K562 (cell line): Measurements from ENCODE around the gene CSTPP1. TPM values are rescaled to one million over a fixed set of nuclear protein-coding genes. Genes with fewer than 3 reads are reported as not detected.

Source experiments
- ATAC-seq: fragments of 200-7000 bp; cut with Tn5 transposase; 3 replicates; pipeline ENCODE4 v1.9.1; 2020; ENCODE audit warnings: moderate library complexity
- BruUV-seq: library from RNA; stranded (reverse); fragments of 400-500 nt; replicated peaks from 2 replicates; lab custom pipeline; 2021; lab: Mats Ljungman, UMichigan
- CTCF ChIA-PET: fragments of 300-600 bp; formaldehyde crosslinking; extraction: SDS; loops from one replicate; lab custom pipeline; 2021; ENCODE audit warnings: low intra/inter-chr PET ratio; lab: Yijun Ruan, JAX
- POLR2A ChIA-PET: fragments of 300-600, 350-650 bp; sonication (Branson Sonifier 250); formaldehyde crosslinking; extraction: SDS; loops from one replicate; lab custom pipeline; 2021; ENCODE audit warnings: antibody characterized with exemption, inconsistent platforms; lab: Yijun Ruan, JAX
- DNase-seq, 4 experiments: peaks; one replicate each; pipeline versions ENCODE4 v3.0.0 to v3.0.0-alpha.2; 2011 to 2018; ENCODE audit warnings: low spot score in 3 of 4, mixed read lengths in 3 of 4; ENCODE audit errors: extremely low read depth in 1 of 4
- FAIRE-seq: peaks from 2 replicates; lab custom pipeline; 2011; peaks lifted over from hg19 to GRCh38; lab: Jason Lieb, UNC
- H2AFZ ChIP-seq: 2 replicates; pipeline ENCODE4 v1.6.0; 2011; ENCODE audit warnings: low read depth, low read length, control low read depth, inconsistent platforms
- H3K27ac ChIP-seq: fragments of 200-600 bp; 3 replicates; pipeline ENCODE4 v1.8.0; 2011; ENCODE audit warnings: low read depth, mild to moderate bottlenecking, control low read depth, inconsistent platforms, low read length, moderate library complexity, mixed read lengths; ENCODE audit errors: extremely low read depth
- H3K27me3 ChIP-seq, 2 experiments: fragments of 300-600 bp in 1 of 2; 2 replicates in 1 of 2; 3 replicates in 1 of 2; pipeline versions ENCODE4 v1.6.0 to v1.8.0; 2011; ENCODE audit warnings: inconsistent platforms in 2 of 2, low read length in 2 of 2, mild to moderate bottlenecking in 1 of 2, mixed read lengths in 1 of 2, moderate library complexity in 1 of 2; ENCODE audit not compliant: control insufficient read depth in 2 of 2, insufficient read depth in 2 of 2
- H3K36me3 ChIP-seq: fragments of 300-600 bp; 3 replicates; pipeline ENCODE4 v1.8.0; 2011; ENCODE audit warnings: mild to moderate bottlenecking, low read length, inconsistent platforms; ENCODE audit not compliant: control insufficient read depth, insufficient read depth
- H3K4me1 ChIP-seq, 2 experiments: fragments of 200-600 bp in 1 of 2; replicated peaks in 1 of 2; 2 replicates in 1 of 2; 3 replicates in 1 of 2; pipeline versions ENCODE4 v1.5.1 to v1.8.0; 2011; ENCODE audit warnings: inconsistent platforms in 2 of 2, low read length in 2 of 2, mild to moderate bottlenecking in 1 of 2, mixed read lengths in 1 of 2, moderate library complexity in 1 of 2; ENCODE audit not compliant: control insufficient read depth in 2 of 2, insufficient read depth in 2 of 2
- H3K4me2 ChIP-seq: 2 replicates; pipeline ENCODE4 v1.6.1; 2011; ENCODE audit warnings: low read length, control low read depth, inconsistent platforms, mixed read lengths; ENCODE audit not compliant: insufficient read depth
- H3K4me3 ChIP-seq: fragments of 200-600 bp; sonication (generic), shearing (Covaris generic); 2 replicates; pipeline ENCODE4 v1.5.1; 2016; ENCODE audit warnings: control low read depth, inconsistent platforms
- H3K79me2 ChIP-seq: fragments of 200-600 bp; 3 replicates; pipeline ENCODE4 v1.8.0; 2011; ENCODE audit warnings: low read length, inconsistent platforms; ENCODE audit not compliant: control insufficient read depth, insufficient read depth
- H3K9ac ChIP-seq, 2 experiments: 2 replicates each; pipeline versions ENCODE4 v1.6.0 to v1.6.1; 2011; ENCODE audit warnings: low read depth in 2 of 2, low read length in 2 of 2, control low read depth in 1 of 2, inconsistent platforms in 1 of 2, mild to moderate bottlenecking in 1 of 2, mixed read lengths in 1 of 2; ENCODE audit not compliant: insufficient read depth in 1 of 2
- H3K9me1 ChIP-seq: one replicate; pipeline ENCODE4 v1.6.0; 2011; ENCODE audit warnings: inconsistent platforms, mild to moderate bottlenecking, low read length, moderate library complexity; ENCODE audit not compliant: control insufficient read depth, insufficient read depth
- H3K9me3 ChIP-seq: replicated peaks from 2 replicates; pipeline ENCODE4 v1.5.1; 2011; ENCODE audit warnings: low read depth, low read length, inconsistent platforms; ENCODE audit not compliant: control insufficient read depth, insufficient read depth
- H4K20me1 ChIP-seq: replicated peaks from 2 replicates; pipeline ENCODE4 v1.6.1; 2011; ENCODE audit warnings: low read length, inconsistent platforms, mixed read lengths; ENCODE audit not compliant: control insufficient read depth, insufficient read depth
- EHMT2 ChIP-seq: fragments of 450-650 bp; IDR thresholded peaks from 2 replicates; pipeline ENCODE4 v1.6.1; 2018; ENCODE audit warnings: antibody characterized with exemption
- PKNOX1 ChIP-seq: fragments of 450-650 bp; IDR thresholded peaks from 2 replicates; pipeline ENCODE4 v1.6.1; 2016
- RAD51 ChIP-seq: fragments of 450-650 bp; IDR thresholded peaks from 2 replicates; pipeline ENCODE4 v1.7.1; 2016; ENCODE audit warnings: low read depth, mild to moderate bottlenecking, borderline replicate concordance
- TOE1 ChIP-seq, 2 experiments: fragments of 450-650 bp in 1 of 2; sonication (generic) in 1 of 2; formaldehyde crosslinking in 1 of 2; IDR thresholded peaks; 2 replicates each; pipeline versions ENCODE4 v1.7.1 to v1.8.0; 2016 to 2022; ENCODE audit warnings: borderline replicate concordance in 2 of 2, mild to moderate bottlenecking in 2 of 2, antibody characterized with exemption in 1 of 2, inconsistent platforms in 1 of 2, low read depth in 1 of 2, missing genetic modification reagents in 1 of 2, moderate library complexity in 1 of 2
- USF1 ChIP-seq: sonication (generic); formaldehyde crosslinking; IDR thresholded peaks from 2 replicates; pipeline ENCODE4 v1.9.0; 2022; ENCODE audit warnings: mild to moderate bottlenecking, missing genetic modification reagents
- USF2 ChIP-seq: sonication (generic); formaldehyde crosslinking; IDR thresholded peaks from 2 replicates; pipeline ENCODE4 v1.5.0; 2020; ENCODE audit warnings: missing genetic modification reagents
- ZSCAN29 ChIP-seq: fragments of 450-650 bp; IDR thresholded peaks from 2 replicates; pipeline ENCODE4 v1.6.1; 2017
- WGBS: fragments of 100-300 bp; shearing (Covaris generic); methylation state at CpG from one replicate; pipeline ENCODE4 v1.1.6; 2016; ENCODE audit warnings: low coverage, mixed read lengths; ENCODE audit not compliant: insufficient coverage; ENCODE audit errors: missing lambda C conversion rate; 5-methylcytosine and 5-hydroxymethylcytosine counted together
- in situ Hi-C: fragments of 300-500 bp; cut with MboI; formaldehyde crosslinking; loops from 4 replicates; pipeline ENCODE4 v1.15.0; 2018; ENCODE audit warnings: inconsistent platforms, mixed read lengths
- intact Hi-C: fragments of 100-400 bp; cut with micrococcal nuclease; formaldehyde crosslinking; loops from 2 replicates; pipeline ENCODE4 v1.14.2; 2022
- polyA plus RNA-seq, 8 experiments: library from polyadenylated mRNA; depleted of rRNA in 4 of 8; stranded (reverse) in 5 of 8; unstranded in 3 of 8; fragments of >200 nt; fragmentation: Nextera tagmentation in 2 of 8; fragmentation: Illumina TruSeq in 1 of 8; extraction: Ambion mirVana in 2 of 8; extraction: Trizol in 1 of 8; gene quantifications; 2 replicates each; pipeline versions ENCODE4 v1.2.1 to v1.2.3, GENCODE V29; 2011 to 2014; ENCODE audit warnings: inconsistent platforms in 1 of 8, missing spikeins in 1 of 8
- total RNA-seq, 7 experiments: library from RNA; depleted of rRNA in 6 of 7; stranded (reverse); fragments of >200 nt in 6 of 7; fragmentation: Illumina TruSeq in 2 of 7; extraction: Trizol in 2 of 7; gene quantifications; 2 replicates each; pipeline versions ENCODE4 v1.2.1 to v1.2.3, GENCODE V29; 2011 to 2021; ENCODE audit warnings: low replicate concordance in 1 of 7
- TF ChIP-seq, protein P1 (sequence below): fragments of 450-650 bp; formaldehyde crosslinking; IDR thresholded peaks from 2 replicates; pipeline ENCODE4 v1.4.0; 2020; ENCODE audit warnings: mild to moderate bottlenecking, mixed read lengths

CSTPP1 gene
- total and polyA plus RNA-seq, 9 of the 15 experiments (the other 6 are each of a cell fraction or from before 2014, with no cell fraction given), result 6.5 to 17.8 (median 9.2) TPM

GRCh38 chr11:47148270-47148669, 211.7 kb downstream of the CSTPP1 start:
- Histone ChIP-seq H3K36me3 (no peaks in the 10 kb centered on the region), H2AFZ (no peak overlapping the region), H3K4me3 (no peak overlapping the region), H4K20me1 (no peaks in the 10 kb centered on the region), H3K9me3 (no peaks in the 10 kb centered on the region), H3K4me1 (no peaks in the 10 kb centered on the region; a peak in 1 of 5 replicates), H3K9me1 (no peaks in the 10 kb centered on the region), H3K27me3 (no peaks in the 10 kb centered on the region), H3K9ac (no peak overlapping the region), H3K79me2 (no peaks in the 10 kb centered on the region), H3K4me2 (no peak overlapping the region), H3K27ac (no peak overlapping the region)
- no TSS peak for BruUV-seq
- CTCF ChIA-PET, result no interaction called here
- DNase-seq (no peak), FAIRE-seq (no peak), ATAC-seq (no peak)
- intact Hi-C loops (no loop called here), in situ Hi-C loops (no loop called here)
- no peak for TF ChIP-seq EHMT2
- TF ChIP-seq, protein P1, sequence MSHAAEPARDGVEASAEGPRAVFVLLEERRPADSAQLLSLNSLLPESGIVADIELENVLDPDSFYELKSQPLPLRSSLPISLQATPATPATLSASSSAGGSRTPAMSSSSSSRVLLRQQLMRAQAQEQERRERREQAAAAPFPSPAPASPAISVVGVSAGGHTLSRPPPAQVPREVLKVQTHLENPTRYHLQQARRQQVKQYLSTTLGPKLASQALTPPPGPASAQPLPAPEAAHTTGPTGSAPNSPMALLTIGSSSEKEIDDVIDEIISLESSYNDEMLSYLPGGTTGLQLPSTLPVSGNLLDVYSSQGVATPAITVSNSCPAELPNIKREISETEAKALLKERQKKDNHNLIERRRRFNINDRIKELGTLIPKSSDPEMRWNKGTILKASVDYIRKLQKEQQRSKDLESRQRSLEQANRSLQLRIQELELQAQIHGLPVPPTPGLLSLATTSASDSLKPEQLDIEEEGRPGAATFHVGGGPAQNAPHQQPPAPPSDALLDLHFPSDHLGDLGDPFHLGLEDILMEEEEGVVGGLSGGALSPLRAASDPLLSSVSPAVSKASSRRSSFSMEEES, result peak; percentile 88
- 0 out of 2 replicates have a peak, but pooled peaks have one; percentile 26 for TF ChIP-seq TOE1 (IDR thresholded peaks at IDR 0.05; ENCODE audit: borderline replicate concordance)
- TF ChIP-seq TOE1 (CRISPR knock-in tag; IDR thresholded peaks at IDR 0.05; ENCODE audit: borderline replicate concordance, low read depth), result no peak
- peak; percentile 68; the same call in 1 of the 2 replicates for TF ChIP-seq RAD51
- TF ChIP-seq USF1 (CRISPR knock-in tag), result 0 out of 2 replicates have a peak, but pooled peaks have one; percentile 27
- peak; percentile 46 for TF ChIP-seq USF2
- TF ChIP-seq ZSCAN29, result no peak
- peak; percentile 37; the same call in 1 of the 2 replicates for TF ChIP-seq PKNOX1
- POLR2A ChIA-PET, result interaction anchor here (0.5 to 1.1 kb wide), 3 partner anchors 15 to 302 kb away, joined by 3 read pairs; partner anchors contain the start of gene CKAP5
- WGBS, result 42% methylated on average over 4 of the region's 4 CpGs
